ENCODE data around the gene TBC1D2B. TPM values are rescaled to one million over a fixed set of nuclear protein-coding genes. Genes with fewer than 3 reads are reported as not detected.

TBC1D2B gene
- polyA plus RNA-seq, 1 experiment, result 39.8 TPM

- no peak overlapping the region for H3K4me3 ChIP-seq (ENCODE audit: low read depth, low read length)
- POLR2A ChIA-PET, result no interaction called here
- H3K36me3 ChIP-seq (ENCODE audit: control insufficient read depth, insufficient read depth, low read length), result no peaks in the 10 kb centered on the region; the same call in 1 of the 2 replicates
- no peak for TF ChIP-seq CTCF (IDR thresholded peaks at IDR 0.05; ENCODE audit: insufficient read depth, low read depth, low read length)
- no peaks in the 10 kb centered on the region for H3K27me3 ChIP-seq (ENCODE audit: control insufficient read depth, insufficient read depth, low read length)
- CTCF ChIA-PET, result interaction anchor here (1.4 kb wide), 1 partner anchor 54 kb away, joined by 3 read pairs; no protein-coding TSS in a partner anchor
- DNase-seq (ENCODE audit: low read depth), result no peak
Observed at GRCh38 chr15:78054518-78054917, 23.0 kb downstream of the TBC1D2B start.

GRCh38 chr15:78052545-78052944, 25.0 kb downstream of the TBC1D2B start:
- CTCF ChIA-PET, result interaction anchor here (2.9 kb wide), 1 partner anchor 15 kb away, joined by 13 read pairs; no protein-coding TSS in a partner anchor
- no peak overlapping the region for H3K4me3 ChIP-seq (ENCODE audit: low read depth, low read length)
- H3K27me3 ChIP-seq (ENCODE audit: control insufficient read depth, insufficient read depth, low read length), result no peaks in the 10 kb centered on the region
- POLR2A ChIA-PET, result no interaction called here
- TF ChIP-seq CTCF (IDR thresholded peaks at IDR 0.05; ENCODE audit: insufficient read depth, low read depth, low read length), result no peak
- no peaks in the 10 kb centered on the region; the same call in 1 of the 2 replicates for H3K36me3 ChIP-seq (ENCODE audit: control insufficient read depth, insufficient read depth, low read length)
- DNase-seq (ENCODE audit: low read depth), result no peak

DNA sequence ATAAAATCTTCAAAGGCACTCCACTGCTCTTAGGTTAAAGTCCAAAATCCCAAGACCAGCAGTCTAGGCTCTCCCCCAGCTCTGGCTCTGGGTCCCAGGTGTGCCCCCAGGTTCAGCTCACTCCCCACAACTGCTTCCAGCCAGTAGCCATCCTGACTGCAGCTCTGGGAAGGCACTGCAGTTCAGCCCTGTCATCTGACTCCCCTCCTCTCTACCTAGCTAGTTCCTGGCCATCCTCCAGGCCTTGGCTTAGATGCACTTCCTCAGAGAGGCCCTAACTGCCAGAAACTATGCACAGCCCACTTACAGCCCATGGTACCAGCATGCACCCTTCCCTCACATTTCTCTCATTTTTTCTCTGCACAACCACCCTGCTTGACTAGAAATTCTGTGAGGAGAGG, 25.5 kb downstream of the TBC1D2B start:
- Histone ChIP-seq H3K27me3 (ENCODE audit: control insufficient read depth, insufficient read depth, low read length) (no peaks in the 10 kb centered on the region), H3K36me3 (ENCODE audit: control insufficient read depth, insufficient read depth, low read length) (no peaks in the 10 kb centered on the region; the same call in 1 of the 2 replicates), H3K4me3 (ENCODE audit: low read depth, low read length) (no peak overlapping the region)
- no peak for TF ChIP-seq CTCF (IDR thresholded peaks at IDR 0.05; ENCODE audit: insufficient read depth, low read depth, low read length)
- ChIA-PET CTCF (interaction anchor here (0.8 to 2.9 kb wide), 2 partner anchors 15 to 18 kb away, joined by 5 to 13 read pairs; no protein-coding TSS in a partner anchor), POLR2A (no interaction called here)
- no peak for DNase-seq (ENCODE audit: low read depth)

DNA sequence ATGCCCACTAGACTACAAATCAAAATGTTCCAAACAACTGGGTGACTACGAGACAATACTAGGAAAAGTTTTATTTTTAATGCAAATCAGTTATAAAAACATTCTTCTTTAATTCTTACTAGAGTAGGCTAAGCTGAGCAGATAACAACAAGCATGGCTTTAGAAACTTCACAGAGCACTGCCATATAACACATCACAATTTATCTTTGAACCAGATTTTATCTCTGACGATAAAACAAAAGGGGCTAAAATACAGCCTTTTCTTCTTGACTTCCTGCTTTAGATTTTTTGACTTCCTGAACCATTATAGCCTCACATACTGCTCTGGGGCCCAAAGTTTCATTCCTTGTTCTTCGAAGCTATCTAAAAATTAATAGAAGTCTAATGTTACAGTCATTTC, 25.9 kb downstream of the TBC1D2B start:
- CTCF ChIA-PET, result interaction anchor here (0.8 to 2.9 kb wide), 4 partner anchors 16 to 24 kb away, joined by 4 to 13 read pairs (median 4); no protein-coding TSS in a partner anchor
- TF ChIP-seq CTCF (IDR thresholded peaks at IDR 0.05; ENCODE audit: insufficient read depth, low read depth, low read length), result no peak
- DNase-seq (ENCODE audit: low read depth), result no peak
- Histone ChIP-seq H3K36me3 (ENCODE audit: control insufficient read depth, insufficient read depth, low read length) (peaks cover 2% of the 10 kb centered on the region; the same call in 1 of the 2 replicates), H3K27me3 (ENCODE audit: control insufficient read depth, insufficient read depth, low read length) (no peaks in the 10 kb centered on the region), H3K4me3 (ENCODE audit: low read depth, low read length) (no peak overlapping the region)
- POLR2A ChIA-PET, result no interaction called here

DNA sequence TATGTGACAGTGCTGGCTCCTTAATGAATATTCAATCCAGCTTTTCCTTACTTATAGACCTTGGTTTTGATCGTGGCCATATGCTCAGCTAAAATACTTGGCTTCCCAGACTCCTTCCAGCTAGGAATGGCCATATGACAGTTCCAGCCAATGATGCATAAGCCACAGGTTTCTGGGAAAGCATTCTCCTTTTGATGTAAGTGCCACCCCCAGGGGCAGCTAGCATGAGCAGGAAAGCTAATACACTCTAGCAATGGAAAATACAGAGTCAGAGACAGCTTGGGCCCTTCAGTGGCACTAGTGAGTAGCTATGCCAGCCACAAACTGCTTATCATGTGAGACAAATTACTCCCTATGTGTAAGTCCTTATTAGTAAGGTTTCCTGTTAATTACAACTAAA, 26.7 kb downstream of the TBC1D2B start:
- Histone ChIP-seq H3K36me3 (ENCODE audit: control insufficient read depth, insufficient read depth, low read length) (peaks cover 2% of the 10 kb centered on the region; the same call in 1 of the 2 replicates), H3K4me3 (ENCODE audit: low read depth, low read length) (no peak overlapping the region), H3K27me3 (ENCODE audit: control insufficient read depth, insufficient read depth, low read length) (no peaks in the 10 kb centered on the region)
- CTCF ChIA-PET, result interaction anchor here (1.0 to 2.9 kb wide), 8 partner anchors 8 to 87 kb away, joined by 3 to 13 read pairs (median 4); no protein-coding TSS in a partner anchor
- POLR2A ChIA-PET, result interaction anchor here (1.0 kb wide), 1 partner anchor 11 kb away, joined by 5 read pairs; no protein-coding TSS in a partner anchor
- no peak for DNase-seq (ENCODE audit: low read depth)
- no peak for TF ChIP-seq CTCF (IDR thresholded peaks at IDR 0.05; ENCODE audit: insufficient read depth, low read depth, low read length)
